IPS DF 19.7 (cell line): Measurements from ENCODE around the gene ROPN1.
"Not testable (repeated sequence)": the region's sequence is repeated elsewhere in the genome, so short reads cannot be mapped to it uniquely, and the experiment has no call there.

Experiments used
- DNase-seq: peaks from one replicate; pipeline ENCODE4 v3.0.0-alpha.2; 2013; ENCODE audit warnings: low read depth, low spot score

The ROPN1 gene

GRCh38 chr3:123997543-123997942 is 5.6 kb upstream of the ROPN1 start:
- DNase-seq, result no peak

GRCh38 chr3:123993818-123994217 is 1.9 kb upstream of the ROPN1 start:
- no peak for DNase-seq

GRCh38 chr3:123986427-123986826 is 5.5 kb downstream of the ROPN1 start:
- DNase-seq, result no peak

- DNase-seq, result no peak
Measured at GRCh38 chr3:123984957-123985356, 7.0 kb downstream of the ROPN1 start.

- no peak for DNase-seq
Measured at GRCh38 chr3:123984350-123984749, 7.6 kb downstream of the ROPN1 start.

GRCh38 chr3:123981317-123981716 is 10.6 kb downstream of the ROPN1 start:
- DNase-seq, result not testable (repeated sequence)

- no peak for DNase-seq
Measured at GRCh38 chr3:123980539-123980938, 11.4 kb downstream of the ROPN1 start.

GRCh38 chr3:123979525-123980501 is 12.1 kb downstream of the ROPN1 start:
- not testable (repeated sequence) for DNase-seq

GRCh38 chr3:123976904-123977303 is 15.0 kb downstream of the ROPN1 start:
- not testable (repeated sequence) for DNase-seq

GRCh38 chr3:123976181-123976898 is 15.6 kb downstream of the ROPN1 start:
- DNase-seq, result not testable (repeated sequence)

- not testable (repeated sequence) for DNase-seq
Measured at GRCh38 chr3:123975030-123975429, 16.9 kb downstream of the ROPN1 start.

- no peak for DNase-seq
Measured at GRCh38 chr3:123971406-123971805, 20.5 kb downstream of the ROPN1 start.

GRCh38 chr3:123967260-123967659 is 24.7 kb downstream of the ROPN1 start:
- DNase-seq, result not testable (repeated sequence)

GRCh38 chr3:123966799-123967198 is 25.1 kb downstream of the ROPN1 start:
- not testable (repeated sequence) for DNase-seq

- DNase-seq, result not testable (repeated sequence)
Measured at GRCh38 chr3:123964793-123965192, 27.1 kb downstream of the ROPN1 start.

GRCh38 chr3:123961508-123961856 is 30.4 kb downstream of the ROPN1 start:
- DNase-seq, result no peak

- DNase-seq, result peak; percentile 86
Measured at GRCh38 chr3:123960781-123961507, 31.0 kb downstream of the ROPN1 start, which contains the start of gene CCDC14. TSS of gene CCDC14 (minus strand) at chr3:123961229. CDS start at chr3:123961173, 56 bp downstream.

- DNase-seq, result no peak
Measured at GRCh38 chr3:123953735-123954134, 38.2 kb downstream of the ROPN1 start.

GRCh38 chr3:123952844-123953520 is 38.9 kb downstream of the ROPN1 start:
- DNase-seq, result no peak

GRCh38 chr3:123951522-123952447 is 40.1 kb downstream of the ROPN1 start:
- no peak for DNase-seq
